ENCODE measurements around the gene ORAI3.

ORAI3 gene

GRCh38 chr16:30984669-30985400 lies 36.0 kb downstream of the ORAI3 start, which contains the start of gene HSD3B7 (continued):
- TF ChIP-seq ZNF335 (tag by site-specific recombination; conservative IDR thresholded peaks at IDR 0.05) (peak; percentile 11; the same call in 1 of the 2 replicates), KLF17 (tag by site-specific recombination; IDR thresholded peaks at IDR 0.05) (peak; percentile 83), ZNF354C (tag by site-specific recombination; IDR thresholded peaks at IDR 0.05; ENCODE audit: borderline replicate concordance, low read depth) (no peak), ZNF629 (tag by site-specific recombination; IDR thresholded peaks at IDR 0.05) (peak; percentile 78), ZNF302 (tag by site-specific recombination; IDR thresholded peaks at IDR 0.05; ENCODE audit: low read depth) (no peak), GLI2 (tag by site-specific recombination; IDR thresholded peaks at IDR 0.05; ENCODE audit: borderline replicate concordance, low read depth) (no peak), ZNF768 (tag by site-specific recombination; IDR thresholded peaks at IDR 0.05) (peak; percentile 94; the same call in 1 of the 2 replicates), ZEB2 (tag by site-specific recombination; IDR thresholded peaks at IDR 0.05) (peak; percentile 63), ZBTB44 (tag by site-specific recombination; IDR thresholded peaks at IDR 0.05) (no peak), PRDM4 (tag by site-specific recombination; IDR thresholded peaks at IDR 0.05) (no peak), ZNF292 (tag by site-specific recombination; IDR thresholded peaks at IDR 0.05; ENCODE audit: borderline replicate concordance, low read depth) (no peak), IKZF3 (tag by site-specific recombination; IDR thresholded peaks at IDR 0.05) (peak; percentile 81), ZNF596 (tag by site-specific recombination; IDR thresholded peaks at IDR 0.05) (no peak), ZXDB (tag by site-specific recombination; IDR thresholded peaks at IDR 0.05) (0 out of 2 replicates have a peak, but pooled peaks have one; percentile 38), ZNF184 (tag by site-specific recombination; IDR thresholded peaks at IDR 0.05) (no peak), ZNF585B (tag by site-specific recombination; IDR thresholded peaks at IDR 0.05) (no peak), ZNF639 (tag by site-specific recombination; IDR thresholded peaks at IDR 0.05) (peak; percentile 75; the same call in 1 of the 2 replicates), KLF16 (tag by site-specific recombination; IDR thresholded peaks at IDR 0.05) (0 out of 2 replicates have a peak, but pooled peaks have one; percentile 46), ZNF157 (tag by site-specific recombination; IDR thresholded peaks at IDR 0.05) (0 out of 2 replicates have a peak, but pooled peaks have one; percentile 4)
